Colonic mucosa (tissue), 4 donors: ENCODE data around the gene USP20. TPM values are rescaled to one million over a fixed set of nuclear protein-coding genes. Genes with fewer than 3 reads are reported as not detected.

Experiments used
- DNase-seq: peaks from one replicate; pipeline ENCODE4 v3.0.0-alpha.2; 2020
- H3K27ac ChIP-seq: fragments of 200-600 bp; one replicate; pipeline ENCODE4 v1.8.0; 2021
- H3K27me3 ChIP-seq: fragments of 200-600 bp; one replicate; pipeline ENCODE4 v1.8.0; 2021
- H3K36me3 ChIP-seq: fragments of 200-600 bp; one replicate; pipeline ENCODE4 v1.8.0; 2021
- H3K4me1 ChIP-seq: fragments of 200-600 bp; one replicate; pipeline ENCODE4 v1.8.0; 2021; ENCODE audit warnings: mild to moderate bottlenecking
- H3K4me3 ChIP-seq: fragments of 200-600 bp; one replicate; pipeline ENCODE4 v1.8.0; 2021
- H3K9ac ChIP-seq, 2 donors: one replicate each; pipeline ENCODE4 v1.7.0; 2013; ENCODE audit warnings: control low read depth in 2 of 2, low read depth in 2 of 2, low read length in 2 of 2
- H3K9me3 ChIP-seq: fragments of 200-600 bp; one replicate; pipeline ENCODE4 v1.8.0; 2021
- CTCF ChIP-seq: fragments of 200-600 bp; IDR thresholded peaks from one replicate; pipeline ENCODE4 v1.8.0; 2022; ENCODE audit warnings: antibody characterized with exemption, mild to moderate bottlenecking
- intact Hi-C: fragments of 100-400 bp; cut with DNase I; formaldehyde crosslinking; loops from one replicate; pipeline ENCODE4 v1.14.1; 2022
- total RNA-seq, 2 donors: library from RNA; stranded (reverse); fragmentation: NEBNext Ultra II Directional in 1 of 2; extraction: Animal tissue kit (Norgen Biotek cat#: 25700) in 1 of 2; gene quantifications; one replicate each; pipeline ENCODE4 v1.2.1, GENCODE V29; 2021
- donor health status: healthy.
- donor health status: DM: no; HTN: no; CAD: no.
- donor health status: DM: no; HTN: no; CAD: no.

USP20 gene
- total RNA-seq, 2 donors from 2014 or later, result 14.7 to 20.0 TPM

DNA sequence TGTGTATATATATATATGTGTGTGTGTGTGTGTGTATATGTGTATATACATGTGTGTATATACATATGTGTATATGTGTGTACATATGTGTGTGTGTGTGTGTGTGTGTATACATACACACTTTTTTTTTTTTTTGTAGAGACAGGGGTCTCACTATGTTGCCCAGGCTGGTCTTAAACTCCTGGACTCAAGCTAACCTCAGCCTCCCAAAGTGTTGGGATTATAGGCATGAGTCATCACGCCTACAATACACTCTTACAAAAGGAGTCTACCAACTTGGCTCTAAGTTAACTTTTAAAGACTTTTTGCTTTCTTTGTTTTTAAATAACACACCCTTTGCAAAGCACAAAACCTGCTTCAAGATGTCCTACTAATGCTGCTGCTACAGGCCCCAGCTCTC is 2.3 kb upstream of the USP20 start:
- no peaks in the 10 kb centered on the region for H3K9me3 ChIP-seq
- intact Hi-C loops, result no loop called here
- no peaks in the 10 kb centered on the region for H3K27me3 ChIP-seq
- no peak overlapping the region for H3K4me3 ChIP-seq
- no peak for DNase-seq
- no peak for TF ChIP-seq CTCF
- H3K9ac ChIP-seq, result no peak overlapping the region
- no peak overlapping the region for H3K27ac ChIP-seq
- H3K4me1 ChIP-seq, result peaks cover 14% of the 10 kb centered on the region
- H3K36me3 ChIP-seq, result peaks cover 17% of the 10 kb centered on the region

DNA sequence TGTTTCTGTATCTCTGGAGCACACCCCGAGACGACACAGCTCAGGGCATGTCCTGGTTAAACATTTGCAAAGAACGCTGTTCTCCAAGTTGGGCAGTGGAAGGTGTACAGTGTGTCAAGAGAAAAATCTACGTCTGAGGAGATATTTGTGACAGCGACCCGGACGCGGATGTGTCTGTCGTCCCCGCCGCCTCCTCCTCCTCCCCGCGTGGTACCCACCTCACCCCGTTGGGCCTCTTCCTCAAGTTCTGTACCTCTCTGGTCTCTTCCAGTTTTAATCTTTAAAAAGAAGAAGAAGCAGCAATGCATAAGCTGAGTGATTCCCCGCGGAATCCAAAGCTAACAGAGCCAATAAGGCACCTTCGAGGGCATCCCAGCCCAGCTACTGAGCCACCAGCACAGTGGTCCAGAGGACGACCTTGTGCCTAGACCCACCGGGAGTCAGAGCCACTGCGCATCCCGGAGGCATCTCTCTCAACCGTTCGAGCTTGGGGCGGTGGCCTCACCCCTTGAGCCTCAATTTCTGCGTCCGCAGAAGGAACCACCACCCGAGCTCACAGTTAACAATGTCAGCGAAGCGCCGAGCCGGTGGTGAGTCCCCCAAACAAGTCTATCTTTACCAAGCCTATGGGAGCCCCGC is 650 bp upstream of the USP20 start:
- intact Hi-C loops, result no loop called here
- peak; percentile 43 for DNase-seq
- peaks cover 17% of the 10 kb centered on the region for H3K36me3 ChIP-seq
- H3K27me3 ChIP-seq, result no peaks in the 10 kb centered on the region
- peak overlapping the region; percentile 85 for H3K27ac ChIP-seq
- TF ChIP-seq CTCF, result no peak
- peaks cover 14% of the 10 kb centered on the region for H3K4me1 ChIP-seq
- no peaks in the 10 kb centered on the region for H3K9me3 ChIP-seq
- peak overlapping the region; percentile 71 to 98 for H3K9ac ChIP-seq
- H3K4me3 ChIP-seq, result peak overlapping the region; percentile 93

DNA sequence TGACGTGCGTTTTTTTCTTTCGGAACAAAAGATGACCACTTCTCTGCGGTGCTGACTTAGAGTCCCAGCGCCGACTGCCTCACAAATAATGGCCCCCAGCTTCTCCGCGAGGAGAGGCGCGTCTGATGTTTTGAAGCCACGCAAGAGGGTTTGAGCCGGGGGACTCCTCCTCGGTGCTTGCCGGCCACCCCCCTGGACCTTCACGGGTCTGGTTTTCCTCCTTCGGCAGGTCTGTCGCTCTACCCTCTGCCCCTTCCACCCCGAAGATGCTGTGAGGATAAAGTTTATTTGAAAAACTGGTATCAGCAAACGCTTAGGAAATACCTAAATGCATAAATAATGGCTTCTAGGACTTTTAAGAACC is 584 bp downstream of the USP20 start:
- Histone ChIP-seq H3K4me3 (peak overlapping the region; percentile 93), H3K27ac (peak overlapping the region; percentile 85), H3K9me3 (no peaks in the 10 kb centered on the region), H3K4me1 (peaks cover 14% of the 10 kb centered on the region), H3K36me3 (peaks cover 13% of the 10 kb centered on the region), H3K27me3 (no peaks in the 10 kb centered on the region), H3K9ac (peak overlapping the region; percentile 82 to 98)
- no peak for DNase-seq
- TF ChIP-seq CTCF, result no peak
- intact Hi-C loops, result no loop called here

- Histone ChIP-seq H3K9ac (peak overlapping the region; percentile 82 to 98), H3K27me3 (no peaks in the 10 kb centered on the region), H3K4me3 (peak overlapping the region; percentile 93), H3K36me3 (peaks cover 8% of the 10 kb centered on the region), H3K9me3 (no peaks in the 10 kb centered on the region), H3K4me1 (peaks cover 14% of the 10 kb centered on the region), H3K27ac (no peak overlapping the region)
- TF ChIP-seq CTCF, result no peak
- intact Hi-C loops, result no loop called here
- peak; percentile 32 for DNase-seq
These were observed 1.2 kb downstream of the USP20 start for GRCh38 chr9:129836311-129837007.

DNA sequence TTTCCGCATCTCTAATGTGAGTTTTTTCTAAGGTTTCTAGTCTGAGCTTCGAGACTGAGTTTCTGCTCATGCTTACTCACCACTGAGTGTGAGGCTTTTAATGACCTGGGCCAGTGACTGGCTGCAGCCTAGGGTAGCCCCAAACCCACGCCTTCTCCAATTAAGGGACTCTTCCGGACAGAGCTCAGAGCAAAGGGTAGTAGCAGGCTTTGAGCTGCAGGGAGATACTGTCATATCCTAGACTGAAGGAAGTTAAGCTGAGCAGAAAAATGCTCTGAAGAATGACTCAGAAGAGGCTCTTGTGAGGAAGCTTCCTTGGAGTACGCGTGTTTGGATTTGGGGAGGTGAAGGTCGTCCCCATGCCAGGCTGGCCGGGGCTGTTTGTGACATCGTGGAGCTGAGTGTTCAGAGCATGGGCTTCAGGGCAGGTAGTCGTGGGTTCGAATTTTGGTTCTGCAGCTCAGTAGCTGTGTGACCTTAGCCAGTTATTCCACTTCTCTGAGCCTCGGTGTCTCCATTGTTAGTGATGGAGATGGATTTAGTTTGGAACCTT is 3.5 kb downstream of the USP20 start:
- intact Hi-C loops, result no loop called here
- Histone ChIP-seq H3K27ac (no peak overlapping the region), H3K4me3 (no peak overlapping the region), H3K9me3 (no peaks in the 10 kb centered on the region), H3K4me1 (peaks cover 13% of the 10 kb centered on the region), H3K9ac (peak overlapping the region in 1 of 2 donors; percentile 10), H3K36me3 (no peaks in the 10 kb centered on the region), H3K27me3 (no peaks in the 10 kb centered on the region)
- DNase-seq, result no peak
- TF ChIP-seq CTCF, result no peak
